SK-MEL-5 (cell line): ENCODE data around the gene ADD3. TPM values are rescaled to one million over a fixed set of nuclear protein-coding genes. Genes with fewer than 3 reads are reported as not detected.
"Not testable (repeated sequence)": the region's sequence is repeated elsewhere in the genome, so short reads cannot be mapped to it uniquely, and the experiment has no call there.

Experiments used
- DNase-seq: peaks from one replicate; pipeline ENCODE4 v3.0.0-alpha.2; 2016; ENCODE audit warnings: low read depth, low spot score
- in situ Hi-C: cut with HindIII; loops from 2 replicates; pipeline ENCODE4 v1.10.0; 2016; ENCODE audit warnings: low sequenced_read_pairs, high pct_unique_total_duplicates, low pct_unique_long_range_greater_than_20kb
- total RNA-seq: library from RNA; depleted of rRNA; stranded (reverse); fragments of >200 nt; shearing (Covaris generic); gene quantifications from 2 replicates; pipeline ENCODE4 v1.2.3, GENCODE V29; 2014

ADD3 gene
- total RNA-seq, 1 experiment from 2014 or later, result 131 TPM

GRCh38 chr10:109974504-109975191 lies 33.1 kb upstream of the ADD3 start:
- DNase-seq, result no peak
- in situ Hi-C loops, result no loop called here

GRCh38 chr10:109975244-109976190 lies 32.3 kb upstream of the ADD3 start:
- no peak for DNase-seq
- in situ Hi-C loops, result no loop called here

- in situ Hi-C loops, result no loop called here
- DNase-seq, result no peak
Measured at GRCh38 chr10:109976681-109977080, 31.1 kb upstream of the ADD3 start.

DNA sequence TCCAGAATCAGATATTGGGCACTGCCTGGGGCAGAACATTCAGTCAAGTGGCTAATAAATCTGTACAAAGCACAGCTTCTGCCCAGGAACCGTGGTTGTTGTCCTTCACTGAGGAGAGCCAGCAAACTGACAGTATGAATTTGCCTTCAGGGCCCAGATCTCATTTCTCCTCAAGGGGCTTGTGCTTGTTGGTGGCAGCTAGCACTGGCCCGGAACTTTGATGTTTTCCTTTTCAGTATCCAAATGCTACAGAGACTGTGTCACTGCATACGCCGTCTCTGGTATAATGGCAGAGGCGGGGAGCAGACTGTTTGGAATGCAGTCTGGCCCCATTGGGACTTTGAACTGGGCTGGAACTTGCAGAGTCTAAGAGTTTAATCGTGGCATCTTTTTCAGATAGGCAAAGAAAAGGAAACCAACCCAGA lies 30.4 kb upstream of the ADD3 start:
- in situ Hi-C loops, result no loop called here
- no peak for DNase-seq

- DNase-seq, result peak; percentile 71
Measured at GRCh38 chr10:109978481-109978880, 29.3 kb upstream of the ADD3 start.

GRCh38 chr10:109979215-109979614 lies 28.6 kb upstream of the ADD3 start:
- DNase-seq, result no peak

More at GRCh38 chr10:109978481-109978880, 29.3 kb upstream of the ADD3 start:
- in situ Hi-C loops, result no loop called here

GRCh38 chr10:109981650-109982049 lies 26.1 kb upstream of the ADD3 start:
- in situ Hi-C loops, result no loop called here
- DNase-seq, result no peak

More at GRCh38 chr10:109979215-109979614, 28.6 kb upstream of the ADD3 start:
- in situ Hi-C loops, result no loop called here

- DNase-seq, result no peak
- in situ Hi-C loops, result no loop called here
Measured at GRCh38 chr10:109982123-109982522, 25.7 kb upstream of the ADD3 start.

GRCh38 chr10:109982812-109983211 lies 25.0 kb upstream of the ADD3 start:
- in situ Hi-C loops, result no loop called here
- DNase-seq, result no peak

DNA sequence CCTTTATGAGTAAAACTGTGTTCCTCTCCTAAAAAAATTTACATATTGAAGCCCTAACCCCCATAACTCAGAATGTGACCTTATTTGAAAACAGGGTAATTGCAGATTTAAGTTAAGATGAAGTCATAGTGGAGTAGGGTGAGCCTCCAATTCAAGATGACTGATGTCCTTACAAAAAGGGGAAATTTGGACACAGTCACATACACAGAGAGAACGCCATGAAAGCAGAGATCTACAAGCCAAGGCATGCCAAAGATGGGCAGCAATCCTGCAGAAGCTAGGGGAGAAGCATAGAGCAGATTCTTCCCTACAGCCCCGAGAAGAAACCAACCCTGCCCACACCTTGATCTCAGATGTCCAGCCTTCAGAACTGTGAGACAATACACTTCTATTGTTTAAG lies 23.8 kb upstream of the ADD3 start:
- in situ Hi-C loops, result no loop called here
- no peak for DNase-seq

DNA sequence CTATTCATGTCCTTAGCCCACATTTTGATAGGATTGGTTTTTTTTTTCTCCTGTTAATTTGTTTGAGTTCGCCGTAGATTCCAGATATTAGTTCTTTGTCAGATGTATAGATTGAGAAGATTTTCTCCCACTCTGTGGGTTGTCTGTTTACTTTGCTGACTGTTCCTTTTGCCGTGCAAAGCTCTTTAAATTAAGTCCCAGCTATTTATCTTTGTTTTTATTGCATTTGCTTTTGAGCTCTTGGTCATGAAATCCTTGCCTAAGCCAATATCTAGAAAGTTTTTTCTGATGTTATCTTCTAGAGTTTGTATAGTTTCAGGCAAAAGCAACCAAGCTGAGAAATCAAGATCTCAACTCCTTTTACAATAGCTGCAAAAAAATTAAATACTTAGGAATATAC lies 22.0 kb upstream of the ADD3 start:
- DNase-seq, in situ Hi-C loops: not testable (repeated sequence)

GRCh38 chr10:109987452-109988211 lies 20.2 kb upstream of the ADD3 start:
- DNase-seq, result no peak
- in situ Hi-C loops, result no loop called here

GRCh38 chr10:109988212-109988596 lies 19.6 kb upstream of the ADD3 start:
- in situ Hi-C loops, result no loop called here
- DNase-seq, result no peak

DNA sequence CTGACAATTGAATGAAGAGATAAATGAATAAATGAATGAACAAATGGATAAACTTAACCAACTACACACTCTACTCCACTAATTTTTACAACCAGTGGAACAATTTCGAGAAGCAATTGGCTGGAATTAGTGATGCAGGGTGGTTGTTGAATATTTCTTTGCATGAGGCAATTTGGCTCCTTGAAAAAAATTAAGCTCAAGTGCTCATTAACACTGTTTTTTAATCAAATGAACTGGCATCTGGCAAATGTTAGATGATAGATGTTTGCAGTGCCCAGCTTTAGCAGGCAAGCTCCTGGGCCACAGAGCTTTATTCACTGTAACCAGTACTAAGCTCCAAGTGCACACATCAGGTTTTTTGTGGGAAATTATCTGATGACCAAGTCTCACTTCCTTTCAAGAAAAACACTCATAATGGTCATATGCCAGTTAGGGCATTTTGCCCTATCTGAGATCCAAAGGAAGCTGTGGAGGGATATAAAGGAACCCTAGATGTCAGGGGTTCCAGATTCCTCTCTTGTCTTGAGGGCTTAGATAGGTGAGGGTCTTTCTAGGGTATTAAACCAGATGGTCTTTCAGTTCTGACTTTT lies 16.4 kb upstream of the ADD3 start:
- DNase-seq, result no peak
- in situ Hi-C loops, result no loop called here

DNA sequence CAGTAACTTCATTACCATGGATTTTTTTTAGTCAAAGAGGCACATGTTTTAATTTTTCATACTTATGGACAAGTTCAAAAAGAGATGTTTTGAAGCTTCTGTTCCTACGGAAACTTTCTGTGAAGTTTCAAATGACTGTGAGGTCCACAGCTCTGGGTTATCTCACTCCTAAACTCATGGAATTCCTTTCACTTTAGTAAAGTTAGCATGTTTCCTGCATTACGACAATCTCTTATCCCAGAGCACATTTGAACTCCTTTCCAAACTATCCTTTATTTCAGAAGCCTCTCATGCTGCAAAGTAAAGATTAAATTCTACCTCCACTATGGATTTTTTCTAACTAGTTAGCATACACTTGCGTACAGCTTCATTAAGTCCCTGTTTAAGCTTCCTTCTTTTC lies 15.3 kb upstream of the ADD3 start:
- in situ Hi-C loops, result no loop called here
- no peak for DNase-seq

DNA sequence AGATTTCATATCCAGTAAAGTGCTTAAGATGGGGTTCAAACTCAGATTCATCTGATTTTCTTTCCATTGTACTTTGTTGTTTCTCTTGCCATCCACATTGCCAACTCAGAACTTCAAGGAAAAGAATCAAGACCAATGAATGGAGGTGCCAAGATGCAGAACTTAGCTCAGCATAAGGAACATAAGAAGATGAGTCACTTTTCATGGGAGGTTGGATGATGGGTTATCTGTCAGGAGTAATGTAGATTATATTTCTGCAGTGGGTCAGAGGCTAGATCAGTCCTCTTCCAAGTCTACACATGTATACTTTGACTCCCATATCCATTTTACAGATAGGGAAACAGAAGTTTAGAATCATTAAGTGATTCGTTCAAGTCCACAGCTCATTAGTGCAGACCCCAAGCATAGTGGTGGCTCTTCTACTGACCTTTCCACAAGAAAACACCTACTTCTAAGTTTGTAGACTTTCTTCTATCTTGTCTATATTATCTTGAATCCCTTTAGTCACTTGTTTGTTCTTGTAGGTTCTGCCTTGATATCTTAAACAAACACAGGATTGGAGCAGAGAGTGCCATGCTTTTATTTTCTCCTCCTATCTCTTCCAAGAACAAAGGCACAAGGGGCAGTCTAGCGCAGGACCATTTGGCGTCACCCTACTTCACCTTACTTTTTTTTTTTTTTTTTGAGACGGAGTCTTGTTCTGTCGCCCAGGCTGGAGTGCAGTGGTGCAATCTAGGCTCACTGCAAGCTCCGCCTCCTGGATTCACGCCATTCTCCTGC lies 14.0 kb upstream of the ADD3 start:
- DNase-seq, result no peak
- in situ Hi-C loops, result no loop called here
